Smooth muscle cell (in vitro differentiated cells): ENCODE measurements around the gene PRDM2. TPM values are rescaled to one million over a fixed set of nuclear protein-coding genes. Genes with fewer than 3 reads are reported as not detected.

Experiments
- DNase-seq: peaks from one replicate; lab custom pipeline; 2025; ENCODE audit not compliant: unreplicated experiment; lab: John Stamatoyannopoulos, UW
- H2AFZ ChIP-seq: fragments of 200-600 bp; sonication (generic); 2 replicates; pipeline ENCODE4 v1.6.0; 2016; ENCODE audit warnings: antibody characterized with exemption, low read depth, mild to moderate bottlenecking
- H3F3A ChIP-seq: fragments of 200-600 bp; sonication (generic); 2 replicates; pipeline ENCODE4 v1.6.0; 2017; ENCODE audit warnings: antibody characterized with exemption, low read depth
- H3K27ac ChIP-seq: fragments of 200-600 bp; sonication (generic); 2 replicates; pipeline ENCODE4 v1.5.1; 2016; ENCODE audit warnings: low read depth, mild to moderate bottlenecking
- H3K27me3 ChIP-seq: fragments of 200-600 bp; sonication (generic); 2 replicates; pipeline ENCODE4 v1.6.1; 2016; ENCODE audit warnings: low read depth, mild to moderate bottlenecking
- H3K36me3 ChIP-seq: fragments of 200-600 bp; sonication (generic); 2 replicates; pipeline ENCODE4 v1.5.1; 2016; ENCODE audit warnings: low read depth
- H3K4me1 ChIP-seq: fragments of 200-600 bp; sonication (generic); 2 replicates; pipeline ENCODE4 v1.5.1; 2016; ENCODE audit warnings: low read depth
- H3K4me2 ChIP-seq: fragments of 200-600 bp; sonication (generic); 2 replicates; pipeline ENCODE4 v1.6.0; 2016; ENCODE audit warnings: mild to moderate bottlenecking
- H3K4me3 ChIP-seq: fragments of 200-600 bp; sonication (generic); 2 replicates; pipeline ENCODE4 v1.5.1; 2016; ENCODE audit warnings: mild to moderate bottlenecking
- H3K79me2 ChIP-seq: fragments of 200-600 bp; sonication (generic); 2 replicates; pipeline ENCODE4 v1.6.0; 2016; ENCODE audit warnings: low read depth, mild to moderate bottlenecking
- H3K9ac ChIP-seq: fragments of 200-600 bp; sonication (generic); 2 replicates; pipeline ENCODE4 v1.6.0; 2016; ENCODE audit warnings: low read depth
- H3K9me3 ChIP-seq: fragments of 200-600 bp; sonication (generic); replicated peaks from 2 replicates; pipeline ENCODE4 v1.5.1; 2016; ENCODE audit warnings: low read depth
- H4K20me1 ChIP-seq: fragments of 200-600 bp; sonication (generic); 2 replicates; pipeline ENCODE4 v1.6.0; 2016; ENCODE audit warnings: low read depth
- WGBS: methylation state at CpG from one replicate; pipeline ENCODE4 v1.1.7; 2016; ENCODE audit warnings: low lambda C conversion rate; 5-methylcytosine and 5-hydroxymethylcytosine counted together
- polyA plus RNA-seq: library from polyadenylated mRNA; unstranded; fragments of >200 nt; fragmentation: Nextera tagmentation; extraction: Ambion mirVana; gene quantifications from 2 replicates; pipeline ENCODE4 v1.2.1, GENCODE V29; 2016
- total RNA-seq: library from RNA; depleted of rRNA; stranded (reverse); fragments of >200 nt; gene quantifications from 2 replicates; pipeline ENCODE4 v1.2.3, GENCODE V29; 2014
- TF ChIP-seq, protein P1 (sequence below): fragments of 200-600 bp; sonication (generic); IDR thresholded peaks from 2 replicates; pipeline ENCODE4 v1.5.1; 2017; ENCODE audit warnings: borderline replicate concordance, mild to moderate bottlenecking, antibody characterized with exemption; ENCODE audit not compliant: insufficient read depth, poor library complexity, severe bottlenecking

Gene PRDM2
- total and polyA plus RNA-seq, 2 experiments from 2014 or later: 19.8 to 20.0 TPM

DNA sequence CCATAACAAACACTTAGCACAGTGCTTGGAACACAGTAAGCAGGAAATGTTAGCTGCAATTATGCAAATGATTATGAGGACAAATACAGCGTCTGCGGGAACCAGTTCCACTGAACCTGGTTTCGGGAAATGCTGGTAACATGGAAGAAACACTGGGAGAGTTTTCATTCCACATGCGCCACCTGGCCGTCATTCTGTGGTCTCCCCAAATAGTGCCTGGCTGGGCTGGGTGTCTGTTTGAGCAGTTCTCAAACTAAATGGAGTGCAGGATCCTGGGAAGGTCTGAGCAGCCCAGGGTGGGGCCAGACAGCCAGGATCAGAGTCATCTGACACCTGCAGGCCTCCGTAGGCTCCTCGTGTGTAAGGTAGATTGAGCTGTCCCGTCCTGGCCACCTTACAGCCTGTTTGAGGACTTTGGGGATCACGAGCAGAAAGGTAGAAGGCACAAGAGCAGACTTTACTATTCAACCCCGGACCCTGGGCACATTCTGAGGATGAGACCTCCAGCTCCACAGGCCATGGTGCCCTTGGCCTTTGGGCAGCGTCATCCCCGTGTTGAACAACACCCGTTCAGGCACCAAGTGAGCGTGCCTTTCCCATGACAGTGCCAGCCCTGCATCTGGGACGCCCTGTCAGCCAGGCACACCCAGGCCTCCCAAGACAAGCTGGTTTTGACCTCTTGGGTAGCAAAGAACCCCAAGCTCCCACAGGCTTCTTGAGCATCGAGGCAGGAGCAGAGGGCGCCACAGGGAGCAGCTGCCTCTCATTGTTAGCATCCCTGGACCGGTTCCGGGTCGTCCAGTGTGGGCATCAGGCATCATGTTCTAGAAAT is 101.9 kb downstream of the PRDM2 start:
- peaks cover 94% of the 10 kb centered on the region for H4K20me1 ChIP-seq
- H3F3A ChIP-seq: no peaks in the 10 kb centered on the region
- no peaks in the 10 kb centered on the region for H3K9me3 ChIP-seq
- no peak overlapping the region for H2AFZ ChIP-seq
- no peak overlapping the region for H3K4me2 ChIP-seq
- 84% methylated on average over 20 of the region's 20 CpGs for WGBS
- DNase-seq: no peak
- no peaks in the 10 kb centered on the region for H3K4me1 ChIP-seq
- H3K9ac ChIP-seq: no peak overlapping the region
- no peaks in the 10 kb centered on the region for H3K27me3 ChIP-seq
- no peaks in the 10 kb centered on the region for H3K79me2 ChIP-seq
- no peak overlapping the region for H3K4me3 ChIP-seq
- H3K27ac ChIP-seq: peak overlapping the region; percentile 73
- H3K36me3 ChIP-seq: no peaks in the 10 kb centered on the region
- TF ChIP-seq, protein P1, sequence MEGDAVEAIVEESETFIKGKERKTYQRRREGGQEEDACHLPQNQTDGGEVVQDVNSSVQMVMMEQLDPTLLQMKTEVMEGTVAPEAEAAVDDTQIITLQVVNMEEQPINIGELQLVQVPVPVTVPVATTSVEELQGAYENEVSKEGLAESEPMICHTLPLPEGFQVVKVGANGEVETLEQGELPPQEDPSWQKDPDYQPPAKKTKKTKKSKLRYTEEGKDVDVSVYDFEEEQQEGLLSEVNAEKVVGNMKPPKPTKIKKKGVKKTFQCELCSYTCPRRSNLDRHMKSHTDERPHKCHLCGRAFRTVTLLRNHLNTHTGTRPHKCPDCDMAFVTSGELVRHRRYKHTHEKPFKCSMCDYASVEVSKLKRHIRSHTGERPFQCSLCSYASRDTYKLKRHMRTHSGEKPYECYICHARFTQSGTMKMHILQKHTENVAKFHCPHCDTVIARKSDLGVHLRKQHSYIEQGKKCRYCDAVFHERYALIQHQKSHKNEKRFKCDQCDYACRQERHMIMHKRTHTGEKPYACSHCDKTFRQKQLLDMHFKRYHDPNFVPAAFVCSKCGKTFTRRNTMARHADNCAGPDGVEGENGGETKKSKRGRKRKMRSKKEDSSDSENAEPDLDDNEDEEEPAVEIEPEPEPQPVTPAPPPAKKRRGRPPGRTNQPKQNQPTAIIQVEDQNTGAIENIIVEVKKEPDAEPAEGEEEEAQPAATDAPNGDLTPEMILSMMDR: no peak

DNA sequence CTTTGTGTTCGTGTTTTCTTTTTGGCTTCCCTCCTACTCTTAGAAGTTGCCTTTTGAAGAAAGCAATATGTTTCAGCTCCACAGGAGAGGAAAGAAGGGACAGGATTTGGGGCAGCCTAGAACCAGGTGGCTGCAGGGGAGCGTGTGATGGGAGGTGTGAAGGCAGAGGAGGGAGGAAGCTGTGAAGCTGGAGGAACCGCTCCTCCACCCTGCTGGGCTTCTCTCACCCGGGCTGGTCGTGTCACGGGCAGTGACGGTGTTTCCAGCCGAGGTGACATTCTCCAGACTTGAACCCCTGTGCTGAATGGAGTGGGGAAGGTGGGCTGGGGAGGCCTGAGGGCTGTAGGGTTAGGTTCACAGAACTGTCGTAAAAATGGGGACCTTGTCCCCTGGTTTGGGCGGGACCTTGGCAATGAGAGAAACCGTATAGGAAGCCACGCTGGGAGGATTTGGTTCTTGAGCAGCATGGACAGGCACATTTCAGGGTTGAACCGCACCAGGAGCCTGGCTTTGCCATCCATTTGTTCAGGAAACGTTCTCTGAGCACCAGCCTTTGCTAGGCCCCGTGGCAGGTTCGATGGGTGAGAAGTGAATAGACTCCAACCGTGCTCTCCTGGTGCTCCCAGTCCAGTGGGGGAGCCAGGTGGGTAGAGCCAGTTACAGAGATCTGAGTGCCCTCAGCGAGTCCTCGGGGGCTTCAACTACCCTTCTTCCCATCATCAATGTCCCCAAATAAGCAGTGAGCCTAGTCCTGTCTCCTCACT is 103.0 kb downstream of the PRDM2 start:
- Histone ChIP-seq H3K79me2 (no peaks in the 10 kb centered on the region), H3F3A (no peaks in the 10 kb centered on the region), H3K9ac (no peak overlapping the region), H3K27me3 (no peaks in the 10 kb centered on the region), H2AFZ (no peak overlapping the region), H3K36me3 (no peaks in the 10 kb centered on the region), H3K4me1 (no peaks in the 10 kb centered on the region), H3K9me3 (no peaks in the 10 kb centered on the region), H3K4me2 (no peak overlapping the region), H3K4me3 (no peak overlapping the region), H4K20me1 (peaks cover 95% of the 10 kb centered on the region), H3K27ac (no peak overlapping the region)
- 96% methylated on average over 19 of the region's 19 CpGs for WGBS
- DNase-seq: no peak
- TF ChIP-seq, protein P1: no peak

DNA sequence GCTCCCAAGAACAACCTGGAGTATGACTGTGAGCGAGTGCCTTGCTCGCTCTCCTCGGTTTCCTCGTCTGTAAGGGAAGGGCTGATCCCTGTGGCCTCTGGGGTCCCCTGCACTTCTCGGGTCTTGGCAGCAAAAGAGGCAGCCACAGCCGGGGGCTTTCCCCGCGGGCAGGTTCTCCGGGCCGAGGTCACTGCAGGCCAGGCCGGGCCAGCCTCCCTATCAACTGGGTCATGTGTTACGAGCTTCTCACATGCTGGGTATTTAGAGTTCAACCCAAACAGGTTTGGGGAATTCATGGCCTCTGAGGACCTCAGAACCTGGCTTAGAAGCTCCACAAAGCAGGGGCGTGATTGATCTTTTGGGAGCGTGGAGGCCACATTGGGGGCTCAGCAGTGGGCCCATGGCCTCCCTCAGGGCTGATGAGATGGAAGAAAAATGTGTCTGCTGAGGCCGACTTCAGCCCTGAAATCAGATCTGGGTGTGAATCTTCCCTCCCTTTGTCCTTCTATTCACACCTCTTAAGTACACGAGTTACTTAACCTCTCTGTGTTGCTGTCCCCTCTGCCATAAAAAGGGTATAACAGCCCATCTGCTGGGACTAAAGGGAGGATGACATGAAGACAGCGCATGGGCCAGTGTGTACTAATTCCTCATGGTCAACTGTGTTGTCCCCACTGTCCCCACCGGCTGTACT is 103.7 kb downstream of the PRDM2 start:
- Histone ChIP-seq H3K27ac (no peak overlapping the region), H3K4me3 (no peak overlapping the region), H3K27me3 (no peaks in the 10 kb centered on the region), H3K4me2 (no peak overlapping the region), H3K9me3 (no peaks in the 10 kb centered on the region), H3K79me2 (no peaks in the 10 kb centered on the region), H4K20me1 (peaks cover 92% of the 10 kb centered on the region), H3K9ac (no peak overlapping the region), H3F3A (no peaks in the 10 kb centered on the region), H3K4me1 (no peaks in the 10 kb centered on the region), H3K36me3 (no peaks in the 10 kb centered on the region), H2AFZ (no peak overlapping the region)
- 93% methylated on average over 18 of the region's 18 CpGs for WGBS
- TF ChIP-seq, protein P1: no peak
- DNase-seq: no peak
